K562 (cell line): ENCODE measurements around the gene ST14. TPM values are rescaled to one million over a fixed set of nuclear protein-coding genes. Genes with fewer than 3 reads are reported as not detected.

Experiments used
- ATAC-seq: fragments of 200-7000 bp; cut with Tn5 transposase; 3 replicates; pipeline ENCODE4 v1.9.1; 2020; ENCODE audit warnings: moderate library complexity
- Bru-seq: library from RNA; stranded (reverse); fragments of 400-500 nt; gene quantifications from one replicate; lab custom pipeline; 2021; lab: Mats Ljungman, UMichigan
- BruChase-seq, 2 experiments: library from RNA; stranded (reverse); fragments of 400-500 nt; gene quantifications; one replicate each; lab custom pipeline; 2021; lab: Mats Ljungman, UMichigan
- BruUV-seq: library from RNA; stranded (reverse); fragments of 400-500 nt; replicated peaks from 2 replicates; lab custom pipeline; 2021; lab: Mats Ljungman, UMichigan
- CTCF ChIA-PET: fragments of 300-600 bp; formaldehyde crosslinking; extraction: SDS; loops from one replicate; lab custom pipeline; 2021; ENCODE audit warnings: low intra/inter-chr PET ratio; lab: Yijun Ruan, JAX
- POLR2A ChIA-PET: fragments of 300-600, 350-650 bp; sonication (Branson Sonifier 250); formaldehyde crosslinking; extraction: SDS; loops from one replicate; lab custom pipeline; 2021; ENCODE audit warnings: antibody characterized with exemption, inconsistent platforms; lab: Yijun Ruan, JAX
- DNase-seq, 4 experiments: peaks; one replicate each; pipeline versions ENCODE4 v3.0.0 to v3.0.0-alpha.2; 2011 to 2018; ENCODE audit warnings: low spot score in 3 of 4, mixed read lengths in 3 of 4; ENCODE audit errors: extremely low read depth in 1 of 4
- FAIRE-seq: peaks from 2 replicates; lab custom pipeline; 2011; peaks lifted over from hg19 to GRCh38; lab: Jason Lieb, UNC
- H2AFZ ChIP-seq: 2 replicates; pipeline ENCODE4 v1.6.0; 2011; ENCODE audit warnings: low read depth, low read length, control low read depth, inconsistent platforms
- H3K27ac ChIP-seq: fragments of 200-600 bp; 3 replicates; pipeline ENCODE4 v1.8.0; 2011; ENCODE audit warnings: low read depth, mild to moderate bottlenecking, control low read depth, inconsistent platforms, low read length, moderate library complexity, mixed read lengths; ENCODE audit errors: extremely low read depth
- H3K27me3 ChIP-seq, 2 experiments: fragments of 300-600 bp in 1 of 2; 2 replicates in 1 of 2; 3 replicates in 1 of 2; pipeline versions ENCODE4 v1.6.0 to v1.8.0; 2011; ENCODE audit warnings: inconsistent platforms in 2 of 2, low read length in 2 of 2, mild to moderate bottlenecking in 1 of 2, mixed read lengths in 1 of 2, moderate library complexity in 1 of 2; ENCODE audit not compliant: control insufficient read depth in 2 of 2, insufficient read depth in 2 of 2
- H3K36me3 ChIP-seq: fragments of 300-600 bp; 3 replicates; pipeline ENCODE4 v1.8.0; 2011; ENCODE audit warnings: mild to moderate bottlenecking, low read length, inconsistent platforms; ENCODE audit not compliant: control insufficient read depth, insufficient read depth
- H3K4me1 ChIP-seq, 2 experiments: fragments of 200-600 bp in 1 of 2; replicated peaks in 1 of 2; 2 replicates in 1 of 2; 3 replicates in 1 of 2; pipeline versions ENCODE4 v1.5.1 to v1.8.0; 2011; ENCODE audit warnings: inconsistent platforms in 2 of 2, low read length in 2 of 2, mild to moderate bottlenecking in 1 of 2, mixed read lengths in 1 of 2, moderate library complexity in 1 of 2; ENCODE audit not compliant: control insufficient read depth in 2 of 2, insufficient read depth in 2 of 2
- H3K4me2 ChIP-seq: 2 replicates; pipeline ENCODE4 v1.6.1; 2011; ENCODE audit warnings: low read length, control low read depth, inconsistent platforms, mixed read lengths; ENCODE audit not compliant: insufficient read depth
- H3K4me3 ChIP-seq: fragments of 200-600 bp; sonication (generic), shearing (Covaris generic); 2 replicates; pipeline ENCODE4 v1.5.1; 2016; ENCODE audit warnings: control low read depth, inconsistent platforms
- H3K79me2 ChIP-seq: fragments of 200-600 bp; 3 replicates; pipeline ENCODE4 v1.8.0; 2011; ENCODE audit warnings: low read length, inconsistent platforms; ENCODE audit not compliant: control insufficient read depth, insufficient read depth
- H3K9ac ChIP-seq, 2 experiments: 2 replicates each; pipeline versions ENCODE4 v1.6.0 to v1.6.1; 2011; ENCODE audit warnings: low read depth in 2 of 2, low read length in 2 of 2, control low read depth in 1 of 2, inconsistent platforms in 1 of 2, mild to moderate bottlenecking in 1 of 2, mixed read lengths in 1 of 2; ENCODE audit not compliant: insufficient read depth in 1 of 2
- H3K9me1 ChIP-seq: one replicate; pipeline ENCODE4 v1.6.0; 2011; ENCODE audit warnings: inconsistent platforms, mild to moderate bottlenecking, low read length, moderate library complexity; ENCODE audit not compliant: control insufficient read depth, insufficient read depth
- H3K9me3 ChIP-seq: replicated peaks from 2 replicates; pipeline ENCODE4 v1.5.1; 2011; ENCODE audit warnings: low read depth, low read length, inconsistent platforms; ENCODE audit not compliant: control insufficient read depth, insufficient read depth
- H4K20me1 ChIP-seq: replicated peaks from 2 replicates; pipeline ENCODE4 v1.6.1; 2011; ENCODE audit warnings: low read length, inconsistent platforms, mixed read lengths; ENCODE audit not compliant: control insufficient read depth, insufficient read depth
- FOSL1 ChIP-seq: fragments of 200-800 bp; sonication (Bioruptor generic); conservative IDR thresholded peaks from 2 replicates; pipeline ENCODE4 v1.6.1; 2016; ENCODE audit warnings: missing genetic modification characterization, missing compliant biosample characterization
- HDGF ChIP-seq: fragments of 450-650 bp; IDR thresholded peaks from 2 replicates; pipeline ENCODE4 v1.6.1; 2016
- HMBOX1 ChIP-seq: sonication (generic); IDR thresholded peaks from 2 replicates; pipeline ENCODE4 v1.6.1; 2016
- HOXB6 ChIP-seq: fragments of 250-450 bp; sonication (Bioruptor Pico); IDR thresholded peaks from 2 replicates; pipeline ENCODE4 v1.5.1; 2022; ENCODE audit warnings: mild to moderate bottlenecking, borderline replicate concordance
- MAZ ChIP-seq, 2 experiments: fragments of 450-650 bp in 1 of 2; sonication (generic) in 1 of 2; formaldehyde crosslinking; IDR thresholded peaks in 1 of 2; conservative IDR thresholded peaks in 1 of 2; 2 replicates each; pipeline versions ENCODE4 v1.4.0 to v1.5.0; 2020; ENCODE audit warnings: mild to moderate bottlenecking in 1 of 2, missing genetic modification reagents in 1 of 2
- NCOA2 ChIP-seq, 2 experiments: fragments of 450-650 bp; IDR thresholded peaks; 2 replicates each; pipeline ENCODE4 v1.6.1; 2018; ENCODE audit warnings: mild to moderate bottlenecking in 2 of 2, moderate library complexity in 1 of 2; ENCODE audit not compliant: partially characterized antibody in 2 of 2
- NR2C2 ChIP-seq, 2 experiments: fragments of 200-800 bp in 1 of 2; sonication (Bioruptor generic) in 1 of 2; sonication (generic) in 1 of 2; formaldehyde crosslinking in 1 of 2; IDR thresholded peaks; 2 replicates each; pipeline versions ENCODE4 v1.6.1 to v1.8.0; 2016 to 2022; ENCODE audit warnings: mild to moderate bottlenecking in 1 of 2, missing compliant biosample characterization in 1 of 2, missing genetic modification characterization in 1 of 2, missing genetic modification reagents in 1 of 2
- POLR2AphosphoS2 ChIP-seq: IDR thresholded peaks from 2 replicates; pipeline ENCODE4 v1.6.1; 2012; ENCODE audit warnings: low read length, improper control_type of control experiment
- STAT5A ChIP-seq: IDR thresholded peaks from 2 replicates; pipeline ENCODE4 v1.6.1; 2012; ENCODE audit warnings: low read length, inconsistent platforms, borderline replicate concordance
- YBX1 ChIP-seq: fragments of 450-650 bp; IDR thresholded peaks from 2 replicates; pipeline ENCODE4 v1.7.1; 2016; ENCODE audit warnings: mild to moderate bottlenecking
- ZNF134 ChIP-seq: fragments of 250-450 bp; sonication (Bioruptor Pico); conservative IDR thresholded peaks from 2 replicates; pipeline ENCODE4 v1.4.0; 2020
- ZSCAN29 ChIP-seq: fragments of 450-650 bp; IDR thresholded peaks from 2 replicates; pipeline ENCODE4 v1.6.1; 2017
- WGBS: fragments of 100-300 bp; shearing (Covaris generic); methylation state at CpG from one replicate; pipeline ENCODE4 v1.1.6; 2016; ENCODE audit warnings: low coverage, mixed read lengths; ENCODE audit not compliant: insufficient coverage; ENCODE audit errors: missing lambda C conversion rate; 5-methylcytosine and 5-hydroxymethylcytosine counted together
- in situ Hi-C: fragments of 300-500 bp; cut with MboI; formaldehyde crosslinking; loops from 4 replicates; pipeline ENCODE4 v1.15.0; 2018; ENCODE audit warnings: inconsistent platforms, mixed read lengths
- intact Hi-C: fragments of 100-400 bp; cut with micrococcal nuclease; formaldehyde crosslinking; loops from 2 replicates; pipeline ENCODE4 v1.14.2; 2022
- long read RNA-seq, 3 experiments: library from polyadenylated mRNA in 2 of 3; library from RNA in 1 of 3; unstranded in 2 of 3; stranded (forward) in 1 of 3; transcript quantifications; one replicate each; pipeline ENCODE4 v2.0.0, GENCODE V29; 2019 to 2022
- polyA minus RNA-seq, 3 experiments: library from RNA; depleted of rRNA, polyadenylated mRNA; stranded (reverse); fragments of >200 nt; gene quantifications; 2 replicates each; pipeline ENCODE4 v1.2.3, GENCODE V29; 2011
- polyA plus RNA-seq, 8 experiments: library from polyadenylated mRNA; depleted of rRNA in 4 of 8; stranded (reverse) in 5 of 8; unstranded in 3 of 8; fragments of >200 nt; fragmentation: Nextera tagmentation in 2 of 8; fragmentation: Illumina TruSeq in 1 of 8; extraction: Ambion mirVana in 2 of 8; extraction: Trizol in 1 of 8; gene quantifications; 2 replicates each; pipeline versions ENCODE4 v1.2.1 to v1.2.3, GENCODE V29; 2011 to 2014; ENCODE audit warnings: inconsistent platforms in 1 of 8, missing spikeins in 1 of 8
- total RNA-seq, 7 experiments: library from RNA; depleted of rRNA in 6 of 7; stranded (reverse); fragments of >200 nt in 6 of 7; fragmentation: Illumina TruSeq in 2 of 7; extraction: Trizol in 2 of 7; gene quantifications; 2 replicates each; pipeline versions ENCODE4 v1.2.1 to v1.2.3, GENCODE V29; 2011 to 2021; ENCODE audit warnings: low replicate concordance in 1 of 7
- TF ChIP-seq, protein P1 (sequence below): fragments of 450-650 bp; IDR thresholded peaks from 2 replicates; pipeline ENCODE4 v1.7.1; 2018; ENCODE audit warnings: mild to moderate bottlenecking, low read depth; ENCODE audit not compliant: partially characterized antibody

The ST14 gene
- total RNA-seq (2011; cell fraction: chromatin; rRNA removed; ENCODE audit: low replicate concordance): 0.23 TPM in 1 of 2 replicates, not detected in the other
- not detected in 2 replicates for total RNA-seq (2011; cell fraction: nucleolus; rRNA removed)
- total RNA-seq (2011; cell fraction: nucleoplasm; rRNA removed): 0.15 TPM in 1 of 2 replicates, not detected in the other
- not detected in 2 replicates for total RNA-seq (2014; rRNA removed)
- not detected in 2 replicates for total RNA-seq (2014; rRNA removed; fragmentation: Illumina TruSeq; extraction: Trizol)
- not detected in 2 replicates for total RNA-seq (2015; rRNA removed; fragmentation: Illumina TruSeq; extraction: Trizol)
- total RNA-seq (2021): 0.20 and 0.36 TPM in 2 replicates
- polyA plus RNA-seq (2011; rRNA removed): 0.01 and 0.08 TPM in 2 replicates
- 0.01 and 0.13 TPM in 2 replicates for polyA plus RNA-seq (2011; cell fraction: cytosol; rRNA removed)
- 0.14 TPM in 1 of 2 replicates, not detected in the other for polyA plus RNA-seq (2011; cell fraction: nucleus; rRNA removed)
- 0.04 and 0.15 TPM in 2 replicates for polyA plus RNA-seq (2012)
- not detected in 2 replicates for polyA plus RNA-seq (2014; fragmentation: Illumina TruSeq; extraction: Trizol)
- polyA plus RNA-seq (2014; fragmentation: Nextera tagmentation; extraction: Ambion mirVana): not detected
- polyA plus RNA-seq (2014; rRNA removed): not detected in 2 replicates
- polyA minus RNA-seq (2011; rRNA and poly(A)+ RNA removed): not detected in 2 replicates
- not detected in 2 replicates for polyA minus RNA-seq (2011; cell fraction: cytosol; rRNA and poly(A)+ RNA removed)
- polyA minus RNA-seq (2011; cell fraction: nucleus; rRNA and poly(A)+ RNA removed): 0.27 TPM in 1 of 2 replicates, not detected in the other
- Bru-seq, nascent RNA: percentile 18 among the genes with signal in this experiment
- BruChase-seq, experiment 1, labeled RNA remaining after a 2-hour chase: percentile 22 among the genes with signal in this experiment
- BruChase-seq, experiment 2, labeled RNA remaining after a 6-hour chase: percentile 23 among the genes with signal in this experiment
- long read RNA-seq, experiment 1: 0 reads
- long read RNA-seq, experiment 2, partial matches to known transcripts: 0 of 1 reads
- long read RNA-seq, experiment 2, other reads (novel, unspliced or antisense): 1 of 1 reads
- long read RNA-seq, experiment 3: 0 reads

DNA sequence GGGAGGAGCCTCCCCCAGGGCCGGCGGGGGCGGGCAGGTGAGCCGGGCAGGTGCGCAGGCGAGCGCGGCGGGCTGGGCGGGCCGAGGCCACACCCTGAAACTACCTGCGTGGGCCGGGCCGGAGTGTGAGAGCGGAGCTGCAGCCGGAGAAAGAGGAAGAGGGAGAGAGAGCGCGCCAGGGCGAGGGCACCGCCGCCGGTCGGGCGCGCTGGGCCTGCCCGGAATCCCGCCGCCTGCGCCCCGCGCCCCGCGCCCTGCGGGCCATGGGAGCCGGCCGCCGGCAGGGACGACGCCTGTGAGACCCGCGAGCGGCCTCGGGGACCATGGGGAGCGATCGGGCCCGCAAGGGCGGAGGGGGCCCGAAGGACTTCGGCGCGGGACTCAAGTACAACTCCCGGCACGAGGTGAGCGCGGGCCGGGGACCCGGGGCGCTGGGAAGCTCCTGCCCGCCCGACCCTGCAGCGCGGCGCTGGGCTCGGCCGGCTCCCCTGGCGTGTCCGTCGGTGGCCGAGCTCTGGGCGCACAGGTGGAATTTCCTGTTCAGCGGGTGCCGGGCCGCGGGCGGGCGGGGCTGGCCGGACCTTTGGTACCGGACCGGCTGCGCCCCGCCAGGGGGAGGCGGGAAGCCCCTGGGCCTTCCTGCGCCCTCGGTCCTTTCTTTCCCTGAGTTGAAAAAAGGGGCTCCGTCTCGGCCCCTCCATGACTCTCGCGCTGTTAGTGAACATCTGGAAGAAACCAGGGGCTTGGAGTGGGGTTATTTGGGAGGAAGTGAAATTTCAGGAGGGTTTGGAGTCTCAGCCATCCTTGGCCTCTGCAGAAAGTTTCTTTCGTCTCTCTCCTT lies at the start of gene ST14:
TSS of gene ST14 (plus strand) at position 126 of the 841 bp plus-strand sequence. CDS start at position 324, 198 bp downstream.
- H3K9me3 ChIP-seq: no peaks in the 10 kb centered on the region
- no peak for DNase-seq
- no peak for ATAC-seq
- in situ Hi-C loops: no loop called here
- no peaks in the 10 kb centered on the region for H3K36me3 ChIP-seq
- peaks cover 3% of the 10 kb centered on the region; the same call in 1 of the 2 replicates for H4K20me1 ChIP-seq
- no peaks in the 10 kb centered on the region for H3K79me2 ChIP-seq
- BruUV-seq: no TSS peak
- no peaks in the 10 kb centered on the region for H3K9me1 ChIP-seq
- peaks cover 9 to 12% of the 10 kb centered on the region in 2 experiments; a peak in 2 of 5 replicates for H3K4me1 ChIP-seq
- ChIA-PET CTCF (no interaction called here), POLR2A (interaction anchor here (0.6 kb wide), 1 partner anchor 10 kb away, joined by 3 read pairs; no protein-coding TSS in a partner anchor)
- intact Hi-C loops: no loop called here
- H3K27ac ChIP-seq: no peak within 1 kb of the TSS
- H3K9ac ChIP-seq: no peak within 1 kb of the TSS
- no peak within 1 kb of the TSS for H2AFZ ChIP-seq
- 35% methylated on average over 29 of the region's 89 CpGs for WGBS
- no peak within 1 kb of the TSS for H3K4me3 ChIP-seq
- H3K27me3 ChIP-seq: peaks cover 50 to 72% of the 10 kb centered on the region in 2 experiments
- H3K4me2 ChIP-seq: no peak within 1 kb of the TSS
- no peak for FAIRE-seq
- TF ChIP-seq NR2C2 (CRISPR knock-in tag; IDR thresholded peaks at IDR 0.05) (no peak), NR2C2 (tag; IDR thresholded peaks at IDR 0.05) (no peak), FOSL1 (tag) (no peak), MAZ (CRISPR knock-in tag; conservative IDR thresholded peaks at IDR 0.05 in 1 of 2, IDR thresholded peaks at IDR 0.05 in 1 of 2) (no peak), HMBOX1 (no peak), POLR2AphosphoS2 (no peak), NCOA2 (IDR thresholded peaks at IDR 0.05; ENCODE audit: partially characterized antibody in 2 of 2) (no peak), HOXB6 (CRISPR knock-in tag) (no peak), HDGF (no peak), ZNF134 (CRISPR knock-in tag) (no peak), ZSCAN29 (no peak), YBX1 (no peak), STAT5A (no peak)
- TF ChIP-seq, protein P1, sequence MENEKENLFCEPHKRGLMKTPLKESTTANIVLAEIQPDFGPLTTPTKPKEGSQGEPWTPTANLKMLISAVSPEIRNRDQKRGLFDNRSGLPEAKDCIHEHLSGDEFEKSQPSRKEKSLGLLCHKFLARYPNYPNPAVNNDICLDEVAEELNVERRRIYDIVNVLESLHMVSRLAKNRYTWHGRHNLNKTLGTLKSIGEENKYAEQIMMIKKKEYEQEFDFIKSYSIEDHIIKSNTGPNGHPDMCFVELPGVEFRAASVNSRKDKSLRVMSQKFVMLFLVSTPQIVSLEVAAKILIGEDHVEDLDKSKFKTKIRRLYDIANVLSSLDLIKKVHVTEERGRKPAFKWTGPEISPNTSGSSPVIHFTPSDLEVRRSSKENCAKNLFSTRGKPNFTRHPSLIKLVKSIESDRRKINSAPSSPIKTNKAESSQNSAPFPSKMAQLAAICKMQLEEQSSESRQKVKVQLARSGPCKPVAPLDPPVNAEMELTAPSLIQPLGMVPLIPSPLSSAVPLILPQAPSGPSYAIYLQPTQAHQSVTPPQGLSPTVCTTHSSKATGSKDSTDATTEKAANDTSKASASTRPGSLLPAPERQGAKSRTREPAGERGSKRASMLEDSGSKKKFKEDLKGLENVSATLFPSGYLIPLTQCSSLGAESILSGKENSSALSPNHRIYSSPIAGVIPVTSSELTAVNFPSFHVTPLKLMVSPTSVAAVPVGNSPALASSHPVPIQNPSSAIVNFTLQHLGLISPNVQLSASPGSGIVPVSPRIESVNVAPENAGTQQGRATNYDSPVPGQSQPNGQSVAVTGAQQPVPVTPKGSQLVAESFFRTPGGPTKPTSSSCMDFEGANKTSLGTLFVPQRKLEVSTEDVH: no peak
